ENCODE results near the gene TBC1D21. TPM values are rescaled to one million over a fixed set of nuclear protein-coding genes. Genes with fewer than 3 reads are reported as not detected.

The TBC1D21 gene
- total and polyA plus RNA-seq, 9 donors, result not detected

GRCh38 chr15:73925848-73926218, 52.5 kb downstream of the TBC1D21 start:
- no peak for TF ChIP-seq EP300 (IDR thresholded peaks at IDR 0.05)
- no peak for TF ChIP-seq CTCF (IDR thresholded peaks at IDR 0.05)
- no peak for TF ChIP-seq POLR2A (IDR thresholded peaks at IDR 0.05)
- Histone ChIP-seq H3K9me3 (no peaks in the 10 kb centered on the region), H3K36me3 (no peaks in the 10 kb centered on the region), H3K27me3 (no peaks in the 10 kb centered on the region), H3K4me1 (ENCODE audit: insufficient read depth) (peaks cover 34% of the 10 kb centered on the region), H3K27ac (peak overlapping the region in 1 of 2 donors; percentile 87), H3K4me3 (peak overlapping the region; percentile 72)
- 44 to 48% (median 46%) methylated on average over 8 of the region's 8 CpGs for WGBS, 3 donors
- no peak for DNase-seq
- intact Hi-C loops (cut with DNase I), result no loop called here

GRCh38 chr15:73926219-73927002, 53.0 kb downstream of the TBC1D21 start, which contains the start of gene LOXL1:
LOXL1 (plus strand) TSS chr15:73926462; CDS start chr15:73926784, 322 bp downstream.
- Histone ChIP-seq H3K27ac (peak within 1 kb of the TSS; percentile 80 to 87), H3K4me3 (peak within 1 kb of the TSS; percentile 72), H3K27me3 (no peaks in the 10 kb centered on the region), H3K9me3 (no peaks in the 10 kb centered on the region), H3K4me1 (ENCODE audit: insufficient read depth) (peaks cover 34% of the 10 kb centered on the region), H3K36me3 (no peaks in the 10 kb centered on the region)
- peak; percentile 74 to 82 (median 75) for DNase-seq
- no peak for TF ChIP-seq CTCF (IDR thresholded peaks at IDR 0.05)
- peak; percentile 69 for TF ChIP-seq POLR2A (IDR thresholded peaks at IDR 0.05)
- TF ChIP-seq EP300 (IDR thresholded peaks at IDR 0.05), result no peak
- WGBS, 3 donors, result 5 to 9% (median 9%) methylated on average over 26 to 47 of the region's 47 CpGs
- intact Hi-C loops (cut with DNase I), result no loop called here

- peaks cover 29% of the 10 kb centered on the region for H3K4me1 ChIP-seq (ENCODE audit: insufficient read depth)
- 1 to 3% (median 1%) methylated on average over 41 to 65 of the region's 65 CpGs for WGBS, 3 donors
- intact Hi-C loops (cut with DNase I), result no loop called here
These were observed 53.7 kb downstream of the TBC1D21 start for GRCh38 chr15:73927003-73927475.

More at GRCh38 chr15:73927003-73927475, 53.7 kb downstream of the TBC1D21 start:
- peak overlapping the region; percentile 72 for H3K4me3 ChIP-seq
- H3K27ac ChIP-seq, result peak overlapping the region; percentile 80 to 87
- DNase-seq, result peak; percentile 63 to 79 (median 72)
- H3K27me3 ChIP-seq, result no peaks in the 10 kb centered on the region
- H3K36me3 ChIP-seq, result no peaks in the 10 kb centered on the region
- no peaks in the 10 kb centered on the region for H3K9me3 ChIP-seq
- TF ChIP-seq EP300 (IDR thresholded peaks at IDR 0.05) (no peak), CTCF (IDR thresholded peaks at IDR 0.05) (no peak), POLR2A (IDR thresholded peaks at IDR 0.05) (no peak)

All from ovary (tissue), 9 donors.